Neuronal stem cell (in vitro differentiated cells): Measurements from ENCODE around the gene ZFHX3.

ENCODE experiments used
- DNase-seq: peaks from one replicate; pipeline ENCODE4 v3.0.0-alpha.2; 2013; ENCODE audit warnings: low spot score
- H2AFZ ChIP-seq: one replicate; pipeline ENCODE4 v1.6.1; 2013; ENCODE audit warnings: mild to moderate bottlenecking, low read length, inconsistent platforms
- H2AK5ac ChIP-seq: 2 replicates; pipeline ENCODE4 v1.6.1; 2013; ENCODE audit warnings: low read depth, mild to moderate bottlenecking, inconsistent platforms, low read length, moderate library complexity, mixed read lengths
- H2BK120ac ChIP-seq: 2 replicates; pipeline ENCODE4 v1.6.1; 2013; ENCODE audit warnings: low read depth, mild to moderate bottlenecking, inconsistent platforms, low read length, moderate library complexity, mixed read lengths
- H2BK12ac ChIP-seq: one replicate; pipeline ENCODE4 v1.6.1; 2013; ENCODE audit warnings: low read length, inconsistent platforms
- H2BK15ac ChIP-seq: 2 replicates; pipeline ENCODE4 v1.6.1; 2013; ENCODE audit warnings: mild to moderate bottlenecking, low read length, inconsistent platforms, mixed read lengths
- H2BK5ac ChIP-seq: one replicate; pipeline ENCODE4 v1.6.1; 2013; ENCODE audit warnings: inconsistent platforms, mild to moderate bottlenecking, low read length, moderate library complexity
- H3K14ac ChIP-seq: one replicate; pipeline ENCODE4 v1.6.1; 2013; ENCODE audit warnings: low read length, inconsistent platforms
- H3K18ac ChIP-seq: 2 replicates; pipeline ENCODE4 v1.6.1; 2013; ENCODE audit warnings: low read length, inconsistent platforms
- H3K23ac ChIP-seq: 2 replicates; pipeline ENCODE4 v1.6.1; 2013; ENCODE audit warnings: low read depth, mild to moderate bottlenecking, mixed read lengths, low read length, inconsistent platforms; ENCODE audit not compliant: poor library complexity
- H3K27ac ChIP-seq: replicated peaks from 3 replicates; pipeline ENCODE4 v1.5.1; 2013; ENCODE audit warnings: low read length, inconsistent platforms
- H3K27me3 ChIP-seq, 3 experiments: 2 replicates each; pipeline ENCODE4 v1.6.1; 2013; ENCODE audit warnings: low read length in 3 of 3, mild to moderate bottlenecking in 2 of 3, inconsistent platforms in 1 of 3, low read depth in 1 of 3, mixed read lengths in 1 of 3, moderate library complexity in 1 of 3; ENCODE audit not compliant: control insufficient read depth in 3 of 3, insufficient read depth in 3 of 3
- H3K36me3 ChIP-seq, 2 donors: replicated peaks in 1 of 2; 2 replicates each; pipeline ENCODE4 v1.6.1; 2013; ENCODE audit warnings: low read length in 2 of 2; ENCODE audit not compliant: control insufficient read depth in 2 of 2, insufficient read depth in 2 of 2
- H3K4ac ChIP-seq: 2 replicates; pipeline ENCODE4 v1.6.1; 2013; ENCODE audit warnings: inconsistent platforms, mild to moderate bottlenecking, low read length, moderate library complexity
- H3K4me1 ChIP-seq, 2 donors: 1 replicate in 1 of 2; 2 replicates in 1 of 2; pipeline ENCODE4 v1.6.1; 2013; ENCODE audit warnings: low read length in 2 of 2, low read depth in 1 of 2; ENCODE audit not compliant: control insufficient read depth in 2 of 2, insufficient read depth in 1 of 2
- H3K4me2 ChIP-seq: one replicate; pipeline ENCODE4 v1.6.1; 2013; ENCODE audit warnings: mild to moderate bottlenecking, low read length, inconsistent platforms; ENCODE audit not compliant: insufficient read depth, poor library complexity, severe bottlenecking
- H3K4me3 ChIP-seq, 2 donors: 2 replicates each; pipeline ENCODE4 v1.5.1; 2013; ENCODE audit warnings: low read length in 2 of 2, mild to moderate bottlenecking in 2 of 2, inconsistent platforms in 1 of 2, moderate library complexity in 1 of 2
- H3K79me1 ChIP-seq: one replicate; pipeline ENCODE4 v1.6.1; 2013; ENCODE audit warnings: low read depth, mild to moderate bottlenecking, inconsistent platforms, low read length, moderate library complexity
- H3K9ac ChIP-seq: one replicate; pipeline ENCODE4 v1.6.1; 2013; ENCODE audit warnings: mild to moderate bottlenecking, low read depth, low read length, inconsistent platforms; ENCODE audit not compliant: poor library complexity
- H3K9me3 ChIP-seq, 2 donors: replicated peaks in 1 of 2; 2 replicates each; pipeline versions ENCODE3 to v1.6.1; 2013; ENCODE audit warnings: low read length in 2 of 2, mild to moderate bottlenecking in 2 of 2, inconsistent platforms in 1 of 2, low read depth in 1 of 2, mixed read lengths in 1 of 2, moderate library complexity in 1 of 2; ENCODE audit not compliant: control insufficient read depth in 2 of 2, insufficient read depth in 1 of 2
- H4K8ac ChIP-seq: one replicate; pipeline ENCODE4 v1.6.1; 2013; ENCODE audit warnings: low read depth, mild to moderate bottlenecking, inconsistent platforms, low read length, moderate library complexity
- H4K91ac ChIP-seq: one replicate; pipeline ENCODE4 v1.6.1; 2013; ENCODE audit warnings: low read length, low read depth, mild to moderate bottlenecking, inconsistent platforms; ENCODE audit not compliant: poor library complexity
- WGBS, 2 donors: extraction: QIAGEN DNeasy Blood & Tissue Kit; methylation state at CpG; one replicate each; pipeline ENCODE4 v1.1.7; 2013; ENCODE audit warnings: missing lambda C conversion rate in 2 of 2, mixed read lengths in 1 of 2; ENCODE audit not compliant: insufficient read length in 2 of 2, insufficient replicate concordance in 1 of 2; ENCODE audit errors: extremely low coverage in 2 of 2; 5-methylcytosine and 5-hydroxymethylcytosine counted together

ZFHX3 gene

GRCh38 chr16:72809446-72809845 is 238.5 kb downstream of the ZFHX3 start:
- peaks cover 0 to 2% of the 10 kb centered on the region in 2 donors for H3K9me3 ChIP-seq
- H2BK15ac ChIP-seq, result no peak overlapping the region
- H3K4me3 ChIP-seq, result no peak overlapping the region
- WGBS, 2 donors, result no CpG with 5 or more reads among the region's 4 CpGs
- no peak for DNase-seq
- H3K27ac ChIP-seq, result no peak overlapping the region
- H3K4me2 ChIP-seq, result no peak overlapping the region
- no peak overlapping the region for H2AK5ac ChIP-seq
- no peaks in the 10 kb centered on the region for H3K27me3 ChIP-seq
- peaks cover 2 to 85% of the 10 kb centered on the region in 2 donors for H3K36me3 ChIP-seq
- no peaks in the 10 kb centered on the region for H3K79me1 ChIP-seq
- no peak overlapping the region for H3K14ac ChIP-seq
- no peak overlapping the region for H2AFZ ChIP-seq
- no peak overlapping the region for H3K4ac ChIP-seq
- H2BK120ac ChIP-seq, result no peak overlapping the region
- H3K9ac ChIP-seq, result no peak overlapping the region
- no peak overlapping the region for H3K18ac ChIP-seq
- H3K4me1 ChIP-seq, result peaks cover 0 to 5% of the 10 kb centered on the region in 2 donors
- H3K23ac ChIP-seq, result no peak overlapping the region
- H2BK5ac ChIP-seq, result no peak overlapping the region
- no peak overlapping the region for H2BK12ac ChIP-seq
- H4K91ac ChIP-seq, result no peak overlapping the region
- no peak overlapping the region for H4K8ac ChIP-seq

- Histone ChIP-seq H2BK15ac (no peak overlapping the region), H2BK5ac (no peak overlapping the region), H3K4me1 (peaks cover 0 to 2% of the 10 kb centered on the region in 2 donors), H4K8ac (no peak overlapping the region), H2AFZ (no peak overlapping the region), H3K36me3 (peaks cover 2 to 90% of the 10 kb centered on the region in 2 donors), H2BK120ac (no peak overlapping the region), H3K27me3 (no peaks in the 10 kb centered on the region), H3K79me1 (no peaks in the 10 kb centered on the region), H3K4me3 (no peak overlapping the region), H3K9ac (no peak overlapping the region), H3K4ac (no peak overlapping the region), H4K91ac (no peak overlapping the region), H3K9me3 (peaks cover 0 to 2% of the 10 kb centered on the region in 2 donors), H3K27ac (no peak overlapping the region), H3K4me2 (no peak overlapping the region), H3K14ac (no peak overlapping the region), H2AK5ac (no peak overlapping the region), H2BK12ac (no peak overlapping the region), H3K18ac (no peak overlapping the region), H3K23ac (no peak overlapping the region)
- no CpG with 5 or more reads among the region's 1 CpG for WGBS, 2 donors
- DNase-seq, result no peak
Measured at GRCh38 chr16:72808754-72809153, 239.2 kb downstream of the ZFHX3 start.

- Histone ChIP-seq H3K4me3 (no peak overlapping the region), H3K4ac (no peak overlapping the region), H3K9ac (no peak overlapping the region), H2BK5ac (no peak overlapping the region), H3K18ac (no peak overlapping the region), H3K14ac (no peak overlapping the region), H3K27ac (no peak overlapping the region), H2BK120ac (no peak overlapping the region), H2BK15ac (no peak overlapping the region), H3K27me3 (no peaks in the 10 kb centered on the region), H3K9me3 (peaks cover 0 to 2% of the 10 kb centered on the region in 2 donors), H3K23ac (no peak overlapping the region), H4K8ac (no peak overlapping the region), H2BK12ac (no peak overlapping the region), H3K4me2 (no peak overlapping the region), H3K36me3 (peaks cover 2 to 88% of the 10 kb centered on the region in 2 donors), H4K91ac (no peak overlapping the region), H3K4me1 (peaks cover 0 to 2% of the 10 kb centered on the region in 2 donors), H3K79me1 (no peaks in the 10 kb centered on the region), H2AK5ac (no peak overlapping the region), H2AFZ (no peak overlapping the region)
- no peak for DNase-seq
- no CpG with 5 or more reads among the region's 3 CpGs for WGBS, 2 donors
Measured at GRCh38 chr16:72807245-72807644, 240.7 kb downstream of the ZFHX3 start.

GRCh38 chr16:72805486-72805885 is 242.4 kb downstream of the ZFHX3 start:
- DNase-seq, result no peak
- no peak overlapping the region for H3K14ac ChIP-seq
- no peak overlapping the region for H2BK5ac ChIP-seq
- H3K27ac ChIP-seq, result no peak overlapping the region
- no peak overlapping the region for H2BK12ac ChIP-seq
- peaks cover 0 to 7% of the 10 kb centered on the region in 2 donors for H3K4me1 ChIP-seq
- H4K8ac ChIP-seq, result no peak overlapping the region
- no peak overlapping the region for H3K9ac ChIP-seq
- H2BK15ac ChIP-seq, result no peak overlapping the region
- H4K91ac ChIP-seq, result no peak overlapping the region
- H3K9me3 ChIP-seq, result peaks cover 0 to 2% of the 10 kb centered on the region in 2 donors
- no peak overlapping the region for H3K4me2 ChIP-seq
- no CpG with 5 or more reads among the region's 3 CpGs for WGBS, 2 donors
- no peaks in the 10 kb centered on the region for H3K27me3 ChIP-seq
- no peak overlapping the region for H3K23ac ChIP-seq
- no peak overlapping the region for H3K18ac ChIP-seq
- H3K36me3 ChIP-seq, result peaks cover 0 to 88% of the 10 kb centered on the region in 2 donors
- no peak overlapping the region for H2AK5ac ChIP-seq
- no peak overlapping the region for H2AFZ ChIP-seq
- no peak overlapping the region for H3K4me3 ChIP-seq
- H3K79me1 ChIP-seq, result no peaks in the 10 kb centered on the region
- H2BK120ac ChIP-seq, result no peak overlapping the region
- H3K4ac ChIP-seq, result no peak overlapping the region
